Osteoblast (primary cell): ENCODE data around the gene L3MBTL1. TPM values are rescaled to one million over a fixed set of nuclear protein-coding genes. Genes with fewer than 3 reads are reported as not detected.

Source experiments
- DNase-seq: peaks from one replicate; pipeline ENCODE4 v3.0.0; 2011; ENCODE audit warnings: low spot score, mixed read lengths; ENCODE audit not compliant: insufficient read length; ENCODE audit errors: missing footprints
- H2AFZ ChIP-seq: 2 replicates; pipeline ENCODE4 v1.6.0; 2011; ENCODE audit warnings: mild to moderate bottlenecking, low read length
- H3K27ac ChIP-seq: 2 replicates; pipeline ENCODE4 v1.5.1; 2011; ENCODE audit warnings: mild to moderate bottlenecking, low read depth, low read length, moderate library complexity
- H3K27me3 ChIP-seq: 2 replicates; pipeline ENCODE4 v1.6.0; 2012; ENCODE audit warnings: mild to moderate bottlenecking, control low read depth, inconsistent platforms, low read length, moderate library complexity; ENCODE audit not compliant: insufficient read depth
- H3K36me3 ChIP-seq: 2 replicates; pipeline ENCODE4 v1.5.1; 2011; ENCODE audit warnings: mild to moderate bottlenecking, low read length, control low read depth, moderate library complexity; ENCODE audit not compliant: insufficient read depth
- H3K4me1 ChIP-seq: 2 replicates; pipeline ENCODE4 v1.5.1; 2011; ENCODE audit warnings: mild to moderate bottlenecking, low read length, control low read depth, moderate library complexity; ENCODE audit not compliant: insufficient read depth
- H3K4me2 ChIP-seq: 2 replicates; pipeline ENCODE4 v1.6.0; 2011; ENCODE audit warnings: mild to moderate bottlenecking, low read length; ENCODE audit not compliant: insufficient read depth
- H3K4me3 ChIP-seq: fragments of 200-600 bp; sonication (generic); 3 replicates; pipeline ENCODE4 v1.5.1; 2012; ENCODE audit warnings: mild to moderate bottlenecking, low read length, inconsistent platforms; ENCODE audit not compliant: insufficient read depth
- H3K79me2 ChIP-seq: 2 replicates; pipeline ENCODE4 v1.6.0; 2012; ENCODE audit warnings: mild to moderate bottlenecking, low read length, control low read depth, inconsistent platforms; ENCODE audit not compliant: insufficient read depth
- H3K9me3 ChIP-seq: 2 replicates; pipeline ENCODE4 v1.5.1; 2011; ENCODE audit warnings: low read depth, low read length, control low read depth
- H4K20me1 ChIP-seq: 2 replicates; pipeline ENCODE4 v1.6.0; 2012; ENCODE audit warnings: mild to moderate bottlenecking, low read length, control low read depth; ENCODE audit not compliant: insufficient read depth
- total RNA-seq: library from RNA; depleted of rRNA; stranded (reverse); fragments of >200 nt; gene quantifications from 2 replicates; pipeline ENCODE4 v1.2.3, GENCODE V29; 2012
- TF ChIP-seq, protein P1 (sequence below): IDR thresholded peaks from 2 replicates; pipeline ENCODE4 v1.5.1; 2011; ENCODE audit warnings: mild to moderate bottlenecking, low read depth, low read length, moderate library complexity; ENCODE audit errors: extremely low read depth

L3MBTL1 gene
- 5.6 and 9.8 TPM in 2 replicates for total RNA-seq

DNA sequence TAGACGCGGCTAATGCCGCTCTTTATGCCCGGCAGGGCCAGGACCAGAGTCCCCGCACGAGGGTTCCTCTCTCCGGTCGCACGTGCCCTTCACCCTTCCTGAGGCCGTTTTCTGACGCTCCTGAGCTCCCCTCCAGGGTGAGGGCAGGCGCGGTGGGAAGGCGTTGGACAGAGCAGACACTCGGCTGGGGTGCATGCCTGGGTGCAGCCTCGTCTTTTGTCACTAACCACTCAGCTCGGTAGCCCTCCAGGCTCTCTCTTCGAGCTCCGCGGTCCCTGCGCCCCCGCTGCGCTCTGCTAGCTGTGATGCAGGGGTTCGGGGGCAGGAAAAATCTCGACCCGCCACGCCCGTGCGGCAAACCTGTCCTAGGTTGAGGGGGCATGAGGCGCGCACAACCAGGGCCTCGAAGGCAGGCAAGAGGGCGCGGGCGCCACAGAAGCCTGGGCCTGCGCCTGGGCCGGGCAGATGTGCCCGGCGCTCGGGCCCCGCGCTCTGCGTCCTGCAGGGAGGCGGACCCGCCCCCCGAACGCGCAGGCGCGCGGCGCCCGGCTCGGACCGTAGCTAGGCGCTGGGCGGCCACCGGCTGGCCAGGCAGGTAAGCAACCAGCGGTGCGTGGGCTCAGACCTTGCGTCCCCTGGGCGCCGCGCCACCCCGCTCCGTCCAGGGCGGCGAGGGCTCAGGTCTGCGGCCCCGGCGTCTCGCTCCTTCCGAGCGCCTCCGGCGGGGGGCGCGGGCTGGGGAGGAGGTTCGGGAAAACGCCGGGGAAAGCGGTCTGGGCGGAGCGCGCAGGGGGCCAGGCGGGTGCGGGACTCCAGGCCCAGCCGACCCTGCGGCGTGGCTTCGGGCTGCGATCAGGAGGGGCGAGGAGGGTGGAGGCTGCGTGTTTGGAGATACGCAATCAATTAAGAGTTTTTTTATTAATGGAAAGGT, at the start of gene L3MBTL1:
L3MBTL1 (plus strand) TSS at position 548 of the 931 bp plus-strand sequence. CDS start 5,807 bp downstream, outside the sequence.
- H4K20me1 ChIP-seq = no peaks in the 10 kb centered on the region
- H3K4me1 ChIP-seq = no peaks in the 10 kb centered on the region
- H3K79me2 ChIP-seq = no peaks in the 10 kb centered on the region
- no peaks in the 10 kb centered on the region for H3K36me3 ChIP-seq
- peak; percentile 94 for DNase-seq
- peak within 1 kb of the TSS; percentile 86 for H3K4me2 ChIP-seq
- TF ChIP-seq, protein P1, sequence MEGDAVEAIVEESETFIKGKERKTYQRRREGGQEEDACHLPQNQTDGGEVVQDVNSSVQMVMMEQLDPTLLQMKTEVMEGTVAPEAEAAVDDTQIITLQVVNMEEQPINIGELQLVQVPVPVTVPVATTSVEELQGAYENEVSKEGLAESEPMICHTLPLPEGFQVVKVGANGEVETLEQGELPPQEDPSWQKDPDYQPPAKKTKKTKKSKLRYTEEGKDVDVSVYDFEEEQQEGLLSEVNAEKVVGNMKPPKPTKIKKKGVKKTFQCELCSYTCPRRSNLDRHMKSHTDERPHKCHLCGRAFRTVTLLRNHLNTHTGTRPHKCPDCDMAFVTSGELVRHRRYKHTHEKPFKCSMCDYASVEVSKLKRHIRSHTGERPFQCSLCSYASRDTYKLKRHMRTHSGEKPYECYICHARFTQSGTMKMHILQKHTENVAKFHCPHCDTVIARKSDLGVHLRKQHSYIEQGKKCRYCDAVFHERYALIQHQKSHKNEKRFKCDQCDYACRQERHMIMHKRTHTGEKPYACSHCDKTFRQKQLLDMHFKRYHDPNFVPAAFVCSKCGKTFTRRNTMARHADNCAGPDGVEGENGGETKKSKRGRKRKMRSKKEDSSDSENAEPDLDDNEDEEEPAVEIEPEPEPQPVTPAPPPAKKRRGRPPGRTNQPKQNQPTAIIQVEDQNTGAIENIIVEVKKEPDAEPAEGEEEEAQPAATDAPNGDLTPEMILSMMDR = no peak
- H2AFZ ChIP-seq = peak within 1 kb of the TSS; percentile 70
- H3K27me3 ChIP-seq = peaks cover 41% of the 10 kb centered on the region
- peak within 1 kb of the TSS; percentile 72 for H3K4me3 ChIP-seq
- no peak within 1 kb of the TSS for H3K27ac ChIP-seq
- no peaks in the 10 kb centered on the region for H3K9me3 ChIP-seq

GRCh38 chr20:43458422-43458924, 49.0 kb upstream of the L3MBTL1 start:
- DNase-seq = no peak
- peaks cover 46% of the 10 kb centered on the region for H3K36me3 ChIP-seq
- H2AFZ ChIP-seq = peak overlapping the region; percentile 97
- H3K4me3 ChIP-seq = peak overlapping the region; percentile 86
- H3K9me3 ChIP-seq = no peaks in the 10 kb centered on the region
- H3K4me1 ChIP-seq = peaks cover 16% of the 10 kb centered on the region
- peak overlapping the region; percentile 97 for H3K27ac ChIP-seq
- TF ChIP-seq, protein P1 = no peak
- peaks cover 46% of the 10 kb centered on the region for H4K20me1 ChIP-seq
- H3K27me3 ChIP-seq = peaks cover 3% of the 10 kb centered on the region
- peaks cover 54% of the 10 kb centered on the region for H3K79me2 ChIP-seq
- peak overlapping the region; percentile 100 for H3K4me2 ChIP-seq

DNA sequence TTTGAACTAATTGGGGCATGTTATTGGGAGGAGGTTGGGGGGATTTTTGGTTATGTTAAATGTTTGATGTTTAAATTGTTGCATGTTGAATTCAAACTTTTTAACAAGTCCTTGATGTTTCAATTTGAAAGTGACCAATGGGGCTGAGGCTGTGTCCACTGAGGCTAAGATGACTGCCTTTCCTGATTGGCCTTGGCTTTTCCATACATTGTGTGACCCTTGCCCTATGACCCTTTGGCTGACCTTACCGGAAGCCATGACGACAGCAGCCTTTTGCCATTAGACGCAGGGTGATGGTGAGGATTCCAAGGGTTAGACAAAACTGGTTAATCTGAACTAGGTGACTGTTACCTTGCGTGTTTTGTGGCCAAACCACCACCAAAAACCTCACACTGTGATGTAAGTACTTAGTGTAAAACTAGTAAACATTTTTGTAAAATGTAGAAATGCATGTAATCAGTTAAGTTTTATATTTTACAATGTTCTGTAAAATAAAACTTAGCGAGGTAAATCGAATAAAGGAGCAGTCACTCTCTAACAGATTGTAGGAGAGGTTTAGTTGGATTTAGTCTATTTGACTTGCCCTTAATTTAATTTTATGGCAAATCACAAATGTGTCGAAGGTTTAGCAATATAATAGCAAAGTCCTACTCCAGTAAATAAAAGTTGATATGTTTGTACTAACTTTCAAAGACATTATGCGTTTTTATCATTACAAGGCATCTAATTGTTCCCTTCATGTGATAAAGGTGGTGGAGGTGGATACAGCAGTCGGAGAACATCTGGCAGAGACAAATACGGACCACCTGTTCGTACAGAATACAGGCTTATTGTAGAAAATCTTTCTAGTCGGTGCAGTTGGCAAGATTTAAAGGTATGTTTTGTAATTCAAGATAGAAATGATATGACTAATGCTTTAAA, 48.2 kb upstream of the L3MBTL1 start:
- Histone ChIP-seq H3K9me3 (no peaks in the 10 kb centered on the region), H2AFZ (no peak overlapping the region), H3K4me3 (peak overlapping the region; percentile 86), H3K4me2 (peak overlapping the region; percentile 100), H3K27me3 (no peaks in the 10 kb centered on the region), H3K4me1 (peaks cover 16% of the 10 kb centered on the region), H3K79me2 (peaks cover 61% of the 10 kb centered on the region), H3K36me3 (peaks cover 54% of the 10 kb centered on the region), H3K27ac (peak overlapping the region; percentile 64), H4K20me1 (peaks cover 54% of the 10 kb centered on the region)
- DNase-seq = no peak
- TF ChIP-seq, protein P1 = no peak
